H1 (cell line): ENCODE results near the gene MEF2C.

Experiments used
- POLR2A ChIP-seq, 2 experiments: IDR thresholded peaks; 1 replicate in 1 of 2; 2 replicates in 1 of 2; pipeline ENCODE4 v1.6.1; 2011; ENCODE audit warnings: low read depth in 2 of 2, low read length in 2 of 2, mild to moderate bottlenecking in 2 of 2; ENCODE audit errors: control extremely low read depth in 1 of 2
- POLR2AphosphoS5 ChIP-seq: IDR thresholded peaks from 2 replicates; pipeline ENCODE4 v1.6.1; 2011; ENCODE audit warnings: low read depth, low read length

- no peak for TF ChIP-seq POLR2AphosphoS5
- TF ChIP-seq POLR2A (IDR thresholded peaks at IDR 0.05; ENCODE audit: control extremely low read depth in 1 of 2, low read depth in 2 of 2, low read length in 2 of 2): no peak
Measured at GRCh38 chr5:88792144-88792840, 90.7 kb downstream of the MEF2C start.
